Neural cell (in vitro differentiated cells): ENCODE measurements around the gene MARK2.

Source experiments
- EP300 ChIP-seq: fragments of 450-650 bp; conservative IDR thresholded peaks from 2 replicates; pipeline ENCODE4 v1.6.1; 2014; ENCODE audit warnings: antibody characterized with exemption, mild to moderate bottlenecking, moderate library complexity; ENCODE audit not compliant: poor library complexity, severe bottlenecking
- EZH2 ChIP-seq: fragments of 200-600, 300-800 bp; shearing (Covaris generic), sonication (generic); IDR thresholded peaks from 2 replicates; pipeline ENCODE4 v1.6.1; 2014; ENCODE audit warnings: antibody characterized with exemption, low read length, borderline replicate concordance, mild to moderate bottlenecking; ENCODE audit not compliant: insufficient read depth, poor library complexity, severe bottlenecking
- MXI1 ChIP-seq: fragments of 450-650 bp; conservative IDR thresholded peaks from 2 replicates; pipeline ENCODE4 v1.6.1; 2014; ENCODE audit warnings: antibody characterized with exemption, mild to moderate bottlenecking; ENCODE audit not compliant: poor library complexity, severe bottlenecking
- POLR2AphosphoS5 ChIP-seq: IDR thresholded peaks from 2 replicates; pipeline ENCODE4 v1.6.1; 2012
- RAD21 ChIP-seq: fragments of 450-650 bp; conservative IDR thresholded peaks from 2 replicates; pipeline ENCODE4 v1.6.1; 2014; ENCODE audit warnings: antibody characterized with exemption, mild to moderate bottlenecking, moderate library complexity
- SMC3 ChIP-seq: fragments of 450-650 bp; conservative IDR thresholded peaks from 2 replicates; pipeline ENCODE4 v1.6.1; 2014; ENCODE audit warnings: antibody characterized with exemption, mild to moderate bottlenecking, moderate library complexity; ENCODE audit not compliant: poor library complexity
- TAF1 ChIP-seq: IDR thresholded peaks from 2 replicates; pipeline ENCODE4 v1.6.1; 2012; ENCODE audit warnings: low read depth
- TF ChIP-seq, protein P1 (sequence below): fragments of 450-650 bp; IDR thresholded peaks from 2 replicates; pipeline ENCODE4 v1.5.1; 2014; ENCODE audit warnings: antibody characterized with exemption, mild to moderate bottlenecking, moderate library complexity; ENCODE audit not compliant: poor library complexity, severe bottlenecking
- TF ChIP-seq, protein P2 (sequence below): IDR thresholded peaks from 2 replicates; pipeline ENCODE4 v1.6.1; 2012; ENCODE audit warnings: borderline replicate concordance

DNA sequence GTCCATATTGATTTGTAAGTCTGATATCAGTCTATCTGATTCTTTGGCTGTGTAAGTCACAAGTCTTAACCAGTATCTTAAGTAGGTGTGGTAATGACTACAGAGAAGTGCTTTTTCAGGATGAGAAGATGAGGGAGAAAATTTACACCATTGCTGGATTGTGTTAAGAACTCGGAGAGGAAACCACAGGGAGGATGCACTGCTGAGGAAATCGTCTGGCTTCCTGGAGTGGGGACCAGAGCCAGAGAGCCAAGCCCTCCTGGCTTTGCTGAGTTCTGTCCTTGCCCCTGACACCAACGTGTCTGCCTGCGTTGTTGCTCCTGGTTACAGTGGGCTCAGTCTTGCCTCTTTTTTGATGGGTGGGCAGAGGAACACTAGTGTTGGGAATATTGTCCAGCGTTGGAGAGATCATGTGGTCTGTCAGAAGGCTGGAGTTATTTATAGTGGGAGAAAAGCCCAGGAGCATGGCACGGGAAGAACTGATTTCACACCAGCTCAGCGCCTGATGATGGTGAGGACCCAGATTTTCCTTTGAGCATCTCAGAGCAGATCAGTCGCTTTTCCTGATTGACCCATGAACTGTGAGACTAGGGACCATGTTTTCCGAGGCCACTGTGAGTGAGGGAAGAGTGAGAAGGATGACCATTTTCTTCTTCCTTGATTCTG lies 29.6 kb downstream of the MARK2 start:
- TF ChIP-seq, protein P1, sequence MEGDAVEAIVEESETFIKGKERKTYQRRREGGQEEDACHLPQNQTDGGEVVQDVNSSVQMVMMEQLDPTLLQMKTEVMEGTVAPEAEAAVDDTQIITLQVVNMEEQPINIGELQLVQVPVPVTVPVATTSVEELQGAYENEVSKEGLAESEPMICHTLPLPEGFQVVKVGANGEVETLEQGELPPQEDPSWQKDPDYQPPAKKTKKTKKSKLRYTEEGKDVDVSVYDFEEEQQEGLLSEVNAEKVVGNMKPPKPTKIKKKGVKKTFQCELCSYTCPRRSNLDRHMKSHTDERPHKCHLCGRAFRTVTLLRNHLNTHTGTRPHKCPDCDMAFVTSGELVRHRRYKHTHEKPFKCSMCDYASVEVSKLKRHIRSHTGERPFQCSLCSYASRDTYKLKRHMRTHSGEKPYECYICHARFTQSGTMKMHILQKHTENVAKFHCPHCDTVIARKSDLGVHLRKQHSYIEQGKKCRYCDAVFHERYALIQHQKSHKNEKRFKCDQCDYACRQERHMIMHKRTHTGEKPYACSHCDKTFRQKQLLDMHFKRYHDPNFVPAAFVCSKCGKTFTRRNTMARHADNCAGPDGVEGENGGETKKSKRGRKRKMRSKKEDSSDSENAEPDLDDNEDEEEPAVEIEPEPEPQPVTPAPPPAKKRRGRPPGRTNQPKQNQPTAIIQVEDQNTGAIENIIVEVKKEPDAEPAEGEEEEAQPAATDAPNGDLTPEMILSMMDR: no peak
- TF ChIP-seq EZH2 (no peak), EP300 (no peak), TAF1 (no peak), POLR2AphosphoS5 (no peak), MXI1 (no peak), SMC3 (no peak), RAD21 (no peak)
- TF ChIP-seq, protein P2, sequence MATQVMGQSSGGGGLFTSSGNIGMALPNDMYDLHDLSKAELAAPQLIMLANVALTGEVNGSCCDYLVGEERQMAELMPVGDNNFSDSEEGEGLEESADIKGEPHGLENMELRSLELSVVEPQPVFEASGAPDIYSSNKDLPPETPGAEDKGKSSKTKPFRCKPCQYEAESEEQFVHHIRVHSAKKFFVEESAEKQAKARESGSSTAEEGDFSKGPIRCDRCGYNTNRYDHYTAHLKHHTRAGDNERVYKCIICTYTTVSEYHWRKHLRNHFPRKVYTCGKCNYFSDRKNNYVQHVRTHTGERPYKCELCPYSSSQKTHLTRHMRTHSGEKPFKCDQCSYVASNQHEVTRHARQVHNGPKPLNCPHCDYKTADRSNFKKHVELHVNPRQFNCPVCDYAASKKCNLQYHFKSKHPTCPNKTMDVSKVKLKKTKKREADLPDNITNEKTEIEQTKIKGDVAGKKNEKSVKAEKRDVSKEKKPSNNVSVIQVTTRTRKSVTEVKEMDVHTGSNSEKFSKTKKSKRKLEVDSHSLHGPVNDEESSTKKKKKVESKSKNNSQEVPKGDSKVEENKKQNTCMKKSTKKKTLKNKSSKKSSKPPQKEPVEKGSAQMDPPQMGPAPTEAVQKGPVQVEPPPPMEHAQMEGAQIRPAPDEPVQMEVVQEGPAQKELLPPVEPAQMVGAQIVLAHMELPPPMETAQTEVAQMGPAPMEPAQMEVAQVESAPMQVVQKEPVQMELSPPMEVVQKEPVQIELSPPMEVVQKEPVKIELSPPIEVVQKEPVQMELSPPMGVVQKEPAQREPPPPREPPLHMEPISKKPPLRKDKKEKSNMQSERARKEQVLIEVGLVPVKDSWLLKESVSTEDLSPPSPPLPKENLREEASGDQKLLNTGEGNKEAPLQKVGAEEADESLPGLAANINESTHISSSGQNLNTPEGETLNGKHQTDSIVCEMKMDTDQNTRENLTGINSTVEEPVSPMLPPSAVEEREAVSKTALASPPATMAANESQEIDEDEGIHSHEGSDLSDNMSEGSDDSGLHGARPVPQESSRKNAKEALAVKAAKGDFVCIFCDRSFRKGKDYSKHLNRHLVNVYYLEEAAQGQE: no peak
